Peyer's patch (tissue), 4 donors: ENCODE measurements around the gene PSTPIP2.

Experiments
- POLR2A ChIP-seq, 2 donors: fragments of 450-650 bp; IDR thresholded peaks; one replicate each; pipeline ENCODE4 v1.5.1; 2017; ENCODE audit warnings: antibody characterized with exemption in 2 of 2, mild to moderate bottlenecking in 2 of 2, moderate library complexity in 2 of 2
- TF ChIP-seq, protein P1 (sequence below), 6 experiments: fragments of 450-650 bp in 4 of 6; fragments of 200-600 bp in 2 of 6; sonication (generic) in 1 of 6; IDR thresholded peaks; one replicate each; pipeline ENCODE4 v1.5.1; 2017 to 2019; ENCODE audit warnings: antibody characterized with exemption in 6 of 6, mild to moderate bottlenecking in 3 of 6, moderate library complexity in 1 of 6

DNA sequence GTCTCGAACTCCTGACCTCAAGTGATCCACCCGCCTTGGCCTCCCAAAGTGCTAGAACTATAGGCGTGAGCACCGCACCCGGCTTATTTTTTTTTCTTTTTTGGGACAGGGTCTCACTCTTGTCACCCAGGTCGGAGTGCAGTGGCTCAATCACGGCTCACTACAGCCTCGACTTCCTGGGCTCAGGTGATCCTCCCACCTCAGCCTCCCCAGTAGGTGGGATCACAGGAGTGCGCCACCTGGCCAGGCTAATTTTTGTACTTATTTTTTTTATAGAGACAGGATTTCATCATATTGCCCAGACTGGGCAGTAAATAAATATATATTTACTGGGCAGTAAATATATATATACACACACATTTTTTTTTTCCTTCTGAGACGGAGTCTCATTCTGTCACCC is 23.5 kb upstream of the PSTPIP2 start:
- TF ChIP-seq, protein P1, sequence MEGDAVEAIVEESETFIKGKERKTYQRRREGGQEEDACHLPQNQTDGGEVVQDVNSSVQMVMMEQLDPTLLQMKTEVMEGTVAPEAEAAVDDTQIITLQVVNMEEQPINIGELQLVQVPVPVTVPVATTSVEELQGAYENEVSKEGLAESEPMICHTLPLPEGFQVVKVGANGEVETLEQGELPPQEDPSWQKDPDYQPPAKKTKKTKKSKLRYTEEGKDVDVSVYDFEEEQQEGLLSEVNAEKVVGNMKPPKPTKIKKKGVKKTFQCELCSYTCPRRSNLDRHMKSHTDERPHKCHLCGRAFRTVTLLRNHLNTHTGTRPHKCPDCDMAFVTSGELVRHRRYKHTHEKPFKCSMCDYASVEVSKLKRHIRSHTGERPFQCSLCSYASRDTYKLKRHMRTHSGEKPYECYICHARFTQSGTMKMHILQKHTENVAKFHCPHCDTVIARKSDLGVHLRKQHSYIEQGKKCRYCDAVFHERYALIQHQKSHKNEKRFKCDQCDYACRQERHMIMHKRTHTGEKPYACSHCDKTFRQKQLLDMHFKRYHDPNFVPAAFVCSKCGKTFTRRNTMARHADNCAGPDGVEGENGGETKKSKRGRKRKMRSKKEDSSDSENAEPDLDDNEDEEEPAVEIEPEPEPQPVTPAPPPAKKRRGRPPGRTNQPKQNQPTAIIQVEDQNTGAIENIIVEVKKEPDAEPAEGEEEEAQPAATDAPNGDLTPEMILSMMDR (IDR thresholded peaks at IDR 0.05), result no peak
- TF ChIP-seq POLR2A (IDR thresholded peaks at IDR 0.05), result no peak
